ENCODE data around the gene SCAI.

DNA sequence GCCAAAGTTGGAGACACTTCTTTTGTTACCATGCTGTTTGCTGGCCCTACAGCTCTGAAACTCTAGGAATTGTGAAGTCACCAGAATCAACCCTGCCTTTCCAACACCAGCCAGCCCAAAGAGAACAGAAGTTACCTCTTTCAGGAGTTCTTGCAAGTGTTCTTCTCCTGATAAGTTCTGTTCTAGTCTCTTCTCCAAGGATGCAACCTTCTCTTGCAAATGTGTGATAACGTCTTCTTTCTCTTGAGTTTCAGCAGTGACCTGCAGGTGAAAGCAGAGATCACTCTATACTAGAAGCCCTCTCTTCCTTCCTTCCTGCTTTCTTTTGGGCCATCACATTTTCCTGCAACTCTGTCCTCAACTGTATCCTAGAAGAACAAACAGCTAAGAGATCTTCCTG lies 231.6 kb downstream of the SCAI start:
- TF ChIP-seq, protein P1, sequence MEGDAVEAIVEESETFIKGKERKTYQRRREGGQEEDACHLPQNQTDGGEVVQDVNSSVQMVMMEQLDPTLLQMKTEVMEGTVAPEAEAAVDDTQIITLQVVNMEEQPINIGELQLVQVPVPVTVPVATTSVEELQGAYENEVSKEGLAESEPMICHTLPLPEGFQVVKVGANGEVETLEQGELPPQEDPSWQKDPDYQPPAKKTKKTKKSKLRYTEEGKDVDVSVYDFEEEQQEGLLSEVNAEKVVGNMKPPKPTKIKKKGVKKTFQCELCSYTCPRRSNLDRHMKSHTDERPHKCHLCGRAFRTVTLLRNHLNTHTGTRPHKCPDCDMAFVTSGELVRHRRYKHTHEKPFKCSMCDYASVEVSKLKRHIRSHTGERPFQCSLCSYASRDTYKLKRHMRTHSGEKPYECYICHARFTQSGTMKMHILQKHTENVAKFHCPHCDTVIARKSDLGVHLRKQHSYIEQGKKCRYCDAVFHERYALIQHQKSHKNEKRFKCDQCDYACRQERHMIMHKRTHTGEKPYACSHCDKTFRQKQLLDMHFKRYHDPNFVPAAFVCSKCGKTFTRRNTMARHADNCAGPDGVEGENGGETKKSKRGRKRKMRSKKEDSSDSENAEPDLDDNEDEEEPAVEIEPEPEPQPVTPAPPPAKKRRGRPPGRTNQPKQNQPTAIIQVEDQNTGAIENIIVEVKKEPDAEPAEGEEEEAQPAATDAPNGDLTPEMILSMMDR (IDR thresholded peaks at IDR 0.05; ENCODE audit: insufficient read depth, low read length, poor library complexity, severe bottlenecking), result no peak
- no peak for TF ChIP-seq EZH2phosphoT487 (conservative IDR thresholded peaks at IDR 0.05; ENCODE audit: low read length)

Data from SU-DHL-6 (cell line).